GM21360 (cell line): ENCODE measurements around the gene LCP1.

ENCODE experiments used
- ATAC-seq: cut with Tn5 transposase; IDR thresholded peaks from one replicate; pipeline ENCODE4 v1.9.1; 2021; ENCODE audit warnings: mild to moderate bottlenecking, moderate library complexity; ENCODE audit not compliant: unreplicated experiment

The LCP1 gene

GRCh38 chr13:46101484-46102254, 80.3 kb downstream of the LCP1 start:
- no peak for ATAC-seq

- ATAC-seq = no peak
These were observed 81.0 kb downstream of the LCP1 start for GRCh38 chr13:46101002-46101401.

GRCh38 chr13:46100191-46100815, 81.7 kb downstream of the LCP1 start:
- peak; percentile 57 for ATAC-seq

- ATAC-seq = no peak
These were observed 84.3 kb downstream of the LCP1 start for GRCh38 chr13:46097663-46098062.

GRCh38 chr13:46097015-46097414, 85.0 kb downstream of the LCP1 start:
- ATAC-seq = no peak

GRCh38 chr13:46094478-46094877, 87.5 kb downstream of the LCP1 start:
- no peak for ATAC-seq

- no peak for ATAC-seq
These were observed 93.0 kb downstream of the LCP1 start for GRCh38 chr13:46088821-46089562.

GRCh38 chr13:46087481-46087880, 94.5 kb downstream of the LCP1 start:
- no peak for ATAC-seq

GRCh38 chr13:46086985-46087384, 95.0 kb downstream of the LCP1 start:
- ATAC-seq = no peak

GRCh38 chr13:46086421-46086922, 95.5 kb downstream of the LCP1 start:
- no peak for ATAC-seq

GRCh38 chr13:46085737-46086136, 96.2 kb downstream of the LCP1 start:
- ATAC-seq = no peak

- ATAC-seq = no peak
These were observed 99.7 kb downstream of the LCP1 start for GRCh38 chr13:46082324-46082723.

GRCh38 chr13:46079770-46080169, 102.2 kb downstream of the LCP1 start:
- ATAC-seq = no peak

GRCh38 chr13:46077265-46077664, 104.7 kb downstream of the LCP1 start:
- ATAC-seq = no peak

GRCh38 chr13:46076827-46077226, 105.2 kb downstream of the LCP1 start:
- ATAC-seq = no peak
